Fibroblast of lung (primary cell): Measurements from ENCODE around the gene HMGCS2. TPM values are rescaled to one million over a fixed set of nuclear protein-coding genes. Genes with fewer than 3 reads are reported as not detected.

Experiments used
- DNase-seq, 2 donors: peaks; one replicate each; pipeline versions ENCODE4 v3.0.0 to v3.0.0-alpha.2; 2010; ENCODE audit warnings: low read depth in 2 of 2
- H2AFZ ChIP-seq: 2 replicates; pipeline ENCODE4 v1.5.1; 2012; ENCODE audit warnings: low read length, control low read depth, inconsistent platforms
- H3K27ac ChIP-seq: 2 replicates; pipeline ENCODE4 v1.5.1; 2011; ENCODE audit warnings: low read length, control low read depth; ENCODE audit not compliant: insufficient read depth
- H3K27me3 ChIP-seq: 2 replicates; pipeline ENCODE4 v1.5.1; 2011; ENCODE audit warnings: mild to moderate bottlenecking, low read length; ENCODE audit not compliant: control insufficient read depth, insufficient read depth
- H3K36me3 ChIP-seq: 2 replicates; pipeline ENCODE4 v1.5.1; 2011; ENCODE audit warnings: low read length; ENCODE audit not compliant: control insufficient read depth, insufficient read depth
- H3K4me1 ChIP-seq: 2 replicates; pipeline ENCODE4 v1.5.1; 2011; ENCODE audit warnings: low read length; ENCODE audit not compliant: control insufficient read depth, insufficient read depth; ENCODE audit errors: extremely low read depth
- H3K4me2 ChIP-seq: 2 replicates; pipeline ENCODE4 v1.5.1; 2011; ENCODE audit warnings: low read length, control low read depth; ENCODE audit not compliant: insufficient read depth; ENCODE audit errors: extremely low read depth
- H3K4me3 ChIP-seq, 4 experiments: fragments of 200-600 bp in 1 of 4; sonication (generic) in 1 of 4; replicated peaks in 1 of 4; 2 replicates each; pipeline ENCODE4 v1.5.1; 2011 to 2016; ENCODE audit warnings: low read length in 4 of 4, low read depth in 3 of 4, mild to moderate bottlenecking in 3 of 4, control low read depth in 2 of 4, inconsistent platforms in 1 of 4, mixed read lengths in 1 of 4; ENCODE audit not compliant: insufficient read depth in 1 of 4; ENCODE audit errors: control extremely low read depth in 1 of 4
- H3K79me2 ChIP-seq: 2 replicates; pipeline ENCODE4 v1.5.1; 2012; ENCODE audit warnings: mild to moderate bottlenecking, low read length, inconsistent platforms; ENCODE audit not compliant: control insufficient read depth, insufficient read depth
- H3K9ac ChIP-seq: 2 replicates; pipeline ENCODE4 v1.5.1; 2011; ENCODE audit warnings: mild to moderate bottlenecking, low read length, control low read depth; ENCODE audit not compliant: insufficient read depth
- H3K9me3 ChIP-seq: 2 replicates; pipeline ENCODE4 v1.5.1; 2012; ENCODE audit warnings: low read depth, low read length; ENCODE audit not compliant: control insufficient read depth, insufficient read depth
- H4K20me1 ChIP-seq: 2 replicates; pipeline ENCODE4 v1.5.1; 2011; ENCODE audit warnings: low read length; ENCODE audit not compliant: control insufficient read depth, insufficient read depth; ENCODE audit errors: extremely low read depth
- CTCF ChIP-seq, 2 donors: IDR thresholded peaks in 1 of 2; conservative IDR thresholded peaks in 1 of 2; 1 replicate in 1 of 2; 2 replicates in 1 of 2; pipeline ENCODE4 v1.5.1; 2011 to 2012; ENCODE audit warnings: low read length in 2 of 2, control low read depth in 1 of 2, inconsistent platforms in 1 of 2, low read depth in 1 of 2, mild to moderate bottlenecking in 1 of 2
- EZH2 ChIP-seq: IDR thresholded peaks from 2 replicates; pipeline ENCODE4 v1.5.1; 2012; ENCODE audit warnings: low read length, control low read depth, mild to moderate bottlenecking; ENCODE audit errors: missing control alignments
- polyA plus RNA-seq, 2 donors: library from polyadenylated mRNA; depleted of rRNA in 1 of 2; stranded (reverse) in 1 of 2; unstranded in 1 of 2; fragments of >200 nt; gene quantifications; 2 replicates each; pipeline ENCODE4 v1.2.1, GENCODE V29; 2011 to 2012; ENCODE audit warnings: missing spikeins in 1 of 2
- total RNA-seq: library from RNA; depleted of rRNA; stranded (reverse); fragments of >200 nt; gene quantifications from 2 replicates; pipeline ENCODE4 v1.2.1, GENCODE V29; 2014

HMGCS2 gene
- total and polyA plus RNA-seq, 2 donors (not counting 1 experiment from before 2014, with no cell fraction given), result not detected

DNA sequence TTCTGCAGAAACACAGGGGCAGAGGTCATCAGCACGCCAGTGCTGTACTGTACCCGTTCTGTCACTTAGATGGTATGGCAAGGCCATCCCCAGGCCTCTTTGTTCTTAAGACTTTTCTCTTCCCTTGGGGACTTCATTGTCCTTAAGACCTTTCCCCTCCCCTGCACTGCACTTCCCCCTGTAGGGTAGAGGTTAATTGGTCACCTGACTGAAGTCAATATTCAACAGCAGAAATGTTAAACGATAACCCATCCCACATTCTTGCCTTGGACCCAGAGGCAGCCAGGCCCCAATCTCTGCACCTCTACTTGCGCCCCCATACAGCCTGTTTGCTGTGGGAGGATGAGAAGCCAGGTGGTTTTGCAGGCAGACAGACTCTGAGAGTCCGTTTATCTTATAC, 46.8 kb downstream of the HMGCS2 start:
- H3K79me2 ChIP-seq, result no peaks in the 10 kb centered on the region

DNA sequence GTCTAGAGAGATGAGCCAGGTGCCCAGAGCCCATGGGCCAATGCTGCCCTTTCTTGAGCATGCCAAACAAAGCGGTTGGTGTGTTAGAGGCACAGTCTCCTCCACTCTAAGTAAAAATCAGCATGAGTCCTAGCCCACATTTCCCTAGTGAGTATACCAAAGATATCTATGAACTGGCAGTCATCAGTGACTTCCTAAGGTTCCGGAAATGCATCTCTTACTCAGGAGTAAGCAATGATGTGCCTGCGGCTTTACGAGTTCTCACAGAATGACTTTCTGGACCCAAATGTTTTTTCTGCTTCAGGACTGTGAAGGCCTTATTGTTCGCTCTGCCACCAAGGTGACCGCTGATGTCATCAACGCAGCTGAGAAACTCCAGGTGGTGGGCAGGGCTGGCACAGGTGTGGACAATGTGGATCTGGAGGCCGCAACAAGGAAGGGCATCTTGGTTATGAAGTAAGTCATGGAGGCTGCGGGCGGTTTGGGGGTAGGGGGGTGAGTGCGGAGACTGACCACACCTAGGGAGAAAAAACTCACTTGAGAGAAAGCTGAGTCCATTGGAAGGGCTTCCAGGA, 47.8 kb downstream of the HMGCS2 start:
- Histone ChIP-seq H3K27ac (no peak overlapping the region), H3K4me2 (no peak overlapping the region), H4K20me1 (no peaks in the 10 kb centered on the region), H3K36me3 (peaks cover 6% of the 10 kb centered on the region), H3K27me3 (no peaks in the 10 kb centered on the region), H3K4me1 (no peaks in the 10 kb centered on the region), H3K9me3 (no peaks in the 10 kb centered on the region), H3K79me2 (no peaks in the 10 kb centered on the region), H3K4me3 (no peak overlapping the region), H2AFZ (no peak overlapping the region), H3K9ac (no peak overlapping the region)
- DNase-seq, result no peak
- no peak for TF ChIP-seq CTCF (conservative IDR thresholded peaks at IDR 0.05 in 1 of 2, IDR thresholded peaks at IDR 0.05 in 1 of 2; ENCODE audit: low read depth in 1 of 2, low read length in 2 of 2)

More for the DNA sequence above, 46.8 kb downstream of the HMGCS2 start:
- peaks cover 8% of the 10 kb centered on the region for H3K36me3 ChIP-seq
- no peaks in the 10 kb centered on the region for H3K4me1 ChIP-seq
- no peak for TF ChIP-seq EZH2
- TF ChIP-seq CTCF (conservative IDR thresholded peaks at IDR 0.05 in 1 of 2, IDR thresholded peaks at IDR 0.05 in 1 of 2; ENCODE audit: low read depth in 1 of 2, low read length in 2 of 2), result no peak
- H4K20me1 ChIP-seq, result no peaks in the 10 kb centered on the region
- H3K4me2 ChIP-seq, result no peak overlapping the region
- no peak overlapping the region for H3K4me3 ChIP-seq
- no peak overlapping the region for H3K9ac ChIP-seq
- no peaks in the 10 kb centered on the region for H3K9me3 ChIP-seq
- no peak overlapping the region for H3K27ac ChIP-seq
- H3K27me3 ChIP-seq, result no peaks in the 10 kb centered on the region
- H2AFZ ChIP-seq, result no peak overlapping the region
- no peak for DNase-seq

GRCh38 chr1:119718972-119719371, 49.7 kb downstream of the HMGCS2 start:
- Histone ChIP-seq H3K4me3 (no peak overlapping the region), H3K27ac (no peak overlapping the region), H3K79me2 (peaks cover 5% of the 10 kb centered on the region), H4K20me1 (no peaks in the 10 kb centered on the region), H3K27me3 (no peaks in the 10 kb centered on the region), H3K4me2 (no peak overlapping the region), H3K4me1 (no peaks in the 10 kb centered on the region), H3K9ac (no peak overlapping the region), H2AFZ (no peak overlapping the region), H3K36me3 (peaks cover 2% of the 10 kb centered on the region), H3K9me3 (no peaks in the 10 kb centered on the region)
- DNase-seq, result no peak
- TF ChIP-seq CTCF (conservative IDR thresholded peaks at IDR 0.05 in 1 of 2, IDR thresholded peaks at IDR 0.05 in 1 of 2; ENCODE audit: low read depth in 1 of 2, low read length in 2 of 2) (no peak), EZH2 (no peak)
